Loucy (cell line): ENCODE measurements around the gene APOL4.

Experiments
- H2AFZ ChIP-seq: fragments of 200-600 bp; sonication (generic); 2 replicates; pipeline ENCODE4 v1.6.0; 2016; ENCODE audit warnings: antibody characterized with exemption, mild to moderate bottlenecking, low read length, moderate library complexity
- H3F3A ChIP-seq: fragments of 200-600 bp; 2 replicates; pipeline ENCODE4 v1.6.0; 2016; ENCODE audit warnings: antibody characterized with exemption, low read depth, mild to moderate bottlenecking
- H3K27me3 ChIP-seq: fragments of 200-600 bp; sonication (generic); 2 replicates; pipeline ENCODE4 v1.6.1; 2014; ENCODE audit warnings: low read length, mild to moderate bottlenecking; ENCODE audit not compliant: insufficient read depth, poor library complexity, severe bottlenecking
- H3K36me3 ChIP-seq: fragments of 200-600 bp; sonication (generic); 2 replicates; pipeline ENCODE4 v1.6.1; 2016; ENCODE audit warnings: low read length; ENCODE audit not compliant: insufficient read depth
- H3K4me1 ChIP-seq: fragments of 200-600 bp; sonication (generic); 2 replicates; pipeline ENCODE4 v1.5.1; 2014; ENCODE audit warnings: low read length, mild to moderate bottlenecking; ENCODE audit not compliant: insufficient read depth, poor library complexity, severe bottlenecking
- H3K4me2 ChIP-seq: fragments of 200-600 bp; sonication (generic); 2 replicates; pipeline ENCODE4 v1.6.0; 2014; ENCODE audit warnings: antibody characterized with exemption, low read length, low read depth, mild to moderate bottlenecking; ENCODE audit not compliant: poor library complexity, severe bottlenecking
- H3K4me3 ChIP-seq: fragments of 200-600 bp; sonication (generic); 2 replicates; pipeline ENCODE4 v1.5.1; 2014; ENCODE audit warnings: low read length, mild to moderate bottlenecking, mixed read lengths; ENCODE audit not compliant: poor library complexity, severe bottlenecking
- H3K79me2 ChIP-seq: fragments of 200-600 bp; sonication (generic); 2 replicates; pipeline ENCODE4 v1.6.1; 2014; ENCODE audit warnings: low read length; ENCODE audit not compliant: insufficient read depth
- H3K9ac ChIP-seq: fragments of 200-600 bp; sonication (generic); 2 replicates; pipeline ENCODE4 v1.6.0; 2014; ENCODE audit warnings: mild to moderate bottlenecking, low read depth, low read length, moderate library complexity; ENCODE audit not compliant: poor library complexity, severe bottlenecking
- H3K9me2 ChIP-seq: fragments of 200-600 bp; sonication (generic); replicated peaks from 2 replicates; pipeline ENCODE4 v1.6.1; 2016; ENCODE audit warnings: low read depth, low read length, mixed read lengths
- H3K9me3 ChIP-seq: fragments of 200-600 bp; sonication (generic); 2 replicates; pipeline ENCODE4 v1.6.1; 2014; ENCODE audit warnings: mild to moderate bottlenecking, antibody characterized with exemption, low read length, low read depth; ENCODE audit not compliant: insufficient read depth
- H4K20me1 ChIP-seq: fragments of 200-600 bp; sonication (generic); 2 replicates; pipeline ENCODE4 v1.6.0; 2014; ENCODE audit warnings: antibody characterized with exemption, low read length, mild to moderate bottlenecking; ENCODE audit not compliant: insufficient read depth, poor library complexity, severe bottlenecking
- CTCF ChIP-seq: fragments of 200-600 bp; sonication (generic); conservative IDR thresholded peaks from 2 replicates; pipeline ENCODE4 v1.5.1; 2014; ENCODE audit warnings: mild to moderate bottlenecking, antibody characterized with exemption, low read length
- EZH2phosphoT487 ChIP-seq: fragments of 200-600 bp; IDR thresholded peaks from 2 replicates; pipeline ENCODE4 v1.6.1; 2018; ENCODE audit warnings: antibody characterized with exemption, mild to moderate bottlenecking, moderate library complexity, borderline replicate concordance

APOL4 gene

GRCh38 chr22:36185828-36186624, 15.6 kb downstream of the APOL4 start:
- Histone ChIP-seq H3F3A (no peaks in the 10 kb centered on the region), H3K4me1 (no peaks in the 10 kb centered on the region), H2AFZ (no peak overlapping the region), H3K9me2 (no peaks in the 10 kb centered on the region), H3K4me2 (no peak overlapping the region), H4K20me1 (no peaks in the 10 kb centered on the region), H3K9me3 (no peaks in the 10 kb centered on the region), H3K27me3 (no peaks in the 10 kb centered on the region), H3K4me3 (no peak overlapping the region), H3K9ac (no peak overlapping the region), H3K36me3 (no peaks in the 10 kb centered on the region), H3K79me2 (no peaks in the 10 kb centered on the region)
- TF ChIP-seq CTCF (peak; percentile 25), EZH2phosphoT487 (no peak)

- no peak overlapping the region for H3K4me3 ChIP-seq
- H3K4me2 ChIP-seq = no peak overlapping the region
- H3K9ac ChIP-seq = no peak overlapping the region
- H3K36me3 ChIP-seq = no peaks in the 10 kb centered on the region
- TF ChIP-seq EZH2phosphoT487 = no peak
- no peak for TF ChIP-seq CTCF
- no peaks in the 10 kb centered on the region for H3K79me2 ChIP-seq
- no peaks in the 10 kb centered on the region for H3F3A ChIP-seq
- H3K9me2 ChIP-seq = no peaks in the 10 kb centered on the region
- no peak overlapping the region for H2AFZ ChIP-seq
- H3K27me3 ChIP-seq = no peaks in the 10 kb centered on the region
- H3K9me3 ChIP-seq = no peaks in the 10 kb centered on the region
- no peaks in the 10 kb centered on the region for H4K20me1 ChIP-seq
- no peaks in the 10 kb centered on the region for H3K4me1 ChIP-seq
These were observed 17.1 kb downstream of the APOL4 start for GRCh38 chr22:36184433-36185025.

- H3K79me2 ChIP-seq = no peaks in the 10 kb centered on the region
- H3K36me3 ChIP-seq = no peaks in the 10 kb centered on the region
- no peak overlapping the region for H3K9ac ChIP-seq
- H2AFZ ChIP-seq = no peak overlapping the region
- H3K4me1 ChIP-seq = no peaks in the 10 kb centered on the region
- H3K27me3 ChIP-seq = no peaks in the 10 kb centered on the region
- H3K9me2 ChIP-seq = no peaks in the 10 kb centered on the region
- no peaks in the 10 kb centered on the region for H4K20me1 ChIP-seq
- no peaks in the 10 kb centered on the region for H3F3A ChIP-seq
- no peaks in the 10 kb centered on the region for H3K9me3 ChIP-seq
- H3K4me2 ChIP-seq = no peak overlapping the region
- H3K4me3 ChIP-seq = no peak overlapping the region
- TF ChIP-seq EZH2phosphoT487 (no peak), CTCF (no peak)
These were observed 18.2 kb downstream of the APOL4 start for GRCh38 chr22:36183446-36183845.
